ENCODE measurements around the gene MAGI1. TPM values are rescaled to one million over a fixed set of nuclear protein-coding genes. Genes with fewer than 3 reads are reported as not detected.

MAGI1 gene
- polyA plus RNA-seq, 1 of the 3 experiments (the other 2 are of a cell fraction) = 10.3 TPM

DNA sequence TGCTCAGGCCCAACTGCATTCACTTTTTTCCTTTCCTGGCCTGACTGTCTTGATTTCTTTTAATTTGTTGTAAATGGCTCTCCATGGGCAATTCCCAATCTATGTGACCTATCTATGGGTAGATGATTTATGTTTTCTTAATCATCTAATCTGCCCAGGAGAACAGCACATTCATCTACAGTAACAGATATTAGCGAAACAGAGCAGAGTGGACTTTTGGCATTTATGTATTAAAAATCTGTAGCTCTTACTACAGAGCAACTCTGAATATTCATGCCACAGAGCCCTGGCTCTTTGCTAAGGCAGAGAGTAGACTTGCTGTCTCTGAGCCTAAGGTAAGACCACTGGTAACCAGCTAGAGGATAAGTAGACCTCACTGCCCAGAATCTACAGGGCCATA is 676.0 kb downstream of the MAGI1 start:
- H3K9me3 ChIP-seq = no peaks in the 10 kb centered on the region

More for the DNA sequence above, 676.0 kb downstream of the MAGI1 start:
- no peak overlapping the region for H3K4me2 ChIP-seq
- no peak overlapping the region for H3K9ac ChIP-seq
- H2AFZ ChIP-seq (ENCODE audit: low read depth) = no peak overlapping the region
- TF ChIP-seq, protein P1, sequence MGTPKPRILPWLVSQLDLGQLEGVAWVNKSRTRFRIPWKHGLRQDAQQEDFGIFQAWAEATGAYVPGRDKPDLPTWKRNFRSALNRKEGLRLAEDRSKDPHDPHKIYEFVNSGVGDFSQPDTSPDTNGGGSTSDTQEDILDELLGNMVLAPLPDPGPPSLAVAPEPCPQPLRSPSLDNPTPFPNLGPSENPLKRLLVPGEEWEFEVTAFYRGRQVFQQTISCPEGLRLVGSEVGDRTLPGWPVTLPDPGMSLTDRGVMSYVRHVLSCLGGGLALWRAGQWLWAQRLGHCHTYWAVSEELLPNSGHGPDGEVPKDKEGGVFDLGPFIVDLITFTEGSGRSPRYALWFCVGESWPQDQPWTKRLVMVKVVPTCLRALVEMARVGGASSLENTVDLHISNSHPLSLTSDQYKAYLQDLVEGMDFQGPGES (IDR thresholded peaks at IDR 0.05; ENCODE audit: low read depth, low read length) = no peak
- TF ChIP-seq MXI1 (IDR thresholded peaks at IDR 0.05; ENCODE audit: low read depth, low read length) = no peak
- TF ChIP-seq RFX5 (IDR thresholded peaks at IDR 0.05; ENCODE audit: low read length) = no peak
- no peak for TF ChIP-seq SMC3 (IDR thresholded peaks at IDR 0.05; ENCODE audit: low read depth, low read length)
- no peak for TF ChIP-seq SIN3A (IDR thresholded peaks at IDR 0.05; ENCODE audit: borderline replicate concordance, low read depth, low read length)
- no peak for TF ChIP-seq GATA2 (CRISPR knock-in tag; IDR thresholded peaks at IDR 0.05)
- TF ChIP-seq, protein P2, sequence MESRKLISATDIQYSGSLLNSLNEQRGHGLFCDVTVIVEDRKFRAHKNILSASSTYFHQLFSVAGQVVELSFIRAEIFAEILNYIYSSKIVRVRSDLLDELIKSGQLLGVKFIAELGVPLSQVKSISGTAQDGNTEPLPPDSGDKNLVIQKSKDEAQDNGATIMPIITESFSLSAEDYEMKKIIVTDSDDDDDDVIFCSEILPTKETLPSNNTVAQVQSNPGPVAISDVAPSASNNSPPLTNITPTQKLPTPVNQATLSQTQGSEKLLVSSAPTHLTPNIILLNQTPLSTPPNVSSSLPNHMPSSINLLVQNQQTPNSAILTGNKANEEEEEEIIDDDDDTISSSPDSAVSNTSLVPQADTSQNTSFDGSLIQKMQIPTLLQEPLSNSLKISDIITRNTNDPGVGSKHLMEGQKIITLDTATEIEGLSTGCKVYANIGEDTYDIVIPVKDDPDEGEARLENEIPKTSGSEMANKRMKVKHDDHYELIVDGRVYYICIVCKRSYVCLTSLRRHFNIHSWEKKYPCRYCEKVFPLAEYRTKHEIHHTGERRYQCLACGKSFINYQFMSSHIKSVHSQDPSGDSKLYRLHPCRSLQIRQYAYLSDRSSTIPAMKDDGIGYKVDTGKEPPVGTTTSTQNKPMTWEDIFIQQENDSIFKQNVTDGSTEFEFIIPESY (IDR thresholded peaks at IDR 0.05; ENCODE audit: borderline replicate concordance, low read depth) = no peak
- TF ChIP-seq EP300 (IDR thresholded peaks at IDR 0.05; ENCODE audit: borderline replicate concordance in 1 of 2, low read depth in 1 of 2, low read length in 1 of 2) = no peak
- TF ChIP-seq FOXM1 (IDR thresholded peaks at IDR 0.05; ENCODE audit: low read depth) = no peak
- no peak for TF ChIP-seq YY1 (IDR thresholded peaks at IDR 0.05; ENCODE audit: low read depth)
- no peak for TF ChIP-seq FOXJ3 (CRISPR knock-in tag; IDR thresholded peaks at IDR 0.05)
- TF ChIP-seq TAF1 (IDR thresholded peaks at IDR 0.05; ENCODE audit: borderline replicate concordance, low read depth, low read length) = no peak
- TF ChIP-seq CHD2 (IDR thresholded peaks at IDR 0.05; ENCODE audit: low read length, partially characterized antibody) = no peak
- no peak for TF ChIP-seq RAD21 (IDR thresholded peaks at IDR 0.05; ENCODE audit: low read length)
- TF ChIP-seq, protein P3, sequence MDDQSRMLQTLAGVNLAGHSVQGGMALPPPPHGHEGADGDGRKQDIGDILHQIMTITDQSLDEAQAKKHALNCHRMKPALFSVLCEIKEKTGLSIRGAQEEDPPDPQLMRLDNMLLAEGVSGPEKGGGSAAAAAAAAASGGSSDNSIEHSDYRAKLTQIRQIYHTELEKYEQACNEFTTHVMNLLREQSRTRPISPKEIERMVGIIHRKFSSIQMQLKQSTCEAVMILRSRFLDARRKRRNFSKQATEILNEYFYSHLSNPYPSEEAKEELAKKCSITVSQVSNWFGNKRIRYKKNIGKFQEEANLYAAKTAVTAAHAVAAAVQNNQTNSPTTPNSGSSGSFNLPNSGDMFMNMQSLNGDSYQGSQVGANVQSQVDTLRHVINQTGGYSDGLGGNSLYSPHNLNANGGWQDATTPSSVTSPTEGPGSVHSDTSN (IDR thresholded peaks at IDR 0.05) = no peak
- TF ChIP-seq, protein P4, sequence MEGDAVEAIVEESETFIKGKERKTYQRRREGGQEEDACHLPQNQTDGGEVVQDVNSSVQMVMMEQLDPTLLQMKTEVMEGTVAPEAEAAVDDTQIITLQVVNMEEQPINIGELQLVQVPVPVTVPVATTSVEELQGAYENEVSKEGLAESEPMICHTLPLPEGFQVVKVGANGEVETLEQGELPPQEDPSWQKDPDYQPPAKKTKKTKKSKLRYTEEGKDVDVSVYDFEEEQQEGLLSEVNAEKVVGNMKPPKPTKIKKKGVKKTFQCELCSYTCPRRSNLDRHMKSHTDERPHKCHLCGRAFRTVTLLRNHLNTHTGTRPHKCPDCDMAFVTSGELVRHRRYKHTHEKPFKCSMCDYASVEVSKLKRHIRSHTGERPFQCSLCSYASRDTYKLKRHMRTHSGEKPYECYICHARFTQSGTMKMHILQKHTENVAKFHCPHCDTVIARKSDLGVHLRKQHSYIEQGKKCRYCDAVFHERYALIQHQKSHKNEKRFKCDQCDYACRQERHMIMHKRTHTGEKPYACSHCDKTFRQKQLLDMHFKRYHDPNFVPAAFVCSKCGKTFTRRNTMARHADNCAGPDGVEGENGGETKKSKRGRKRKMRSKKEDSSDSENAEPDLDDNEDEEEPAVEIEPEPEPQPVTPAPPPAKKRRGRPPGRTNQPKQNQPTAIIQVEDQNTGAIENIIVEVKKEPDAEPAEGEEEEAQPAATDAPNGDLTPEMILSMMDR (IDR thresholded peaks at IDR 0.05) = no peak
- no peak for TF ChIP-seq ELF1 (IDR thresholded peaks at IDR 0.05)
- TF ChIP-seq MEF2A (IDR thresholded peaks at IDR 0.05; ENCODE audit: borderline replicate concordance, low read depth) = no peak
- no peak overlapping the region for H3K27ac ChIP-seq (ENCODE audit: low read depth in 2 of 2, low read length in 1 of 2)
- no peaks in the 10 kb centered on the region for H3K4me1 ChIP-seq (ENCODE audit: control insufficient read depth in 1 of 2, insufficient read depth in 2 of 2, low read depth in 1 of 2, low read length in 1 of 2)
- H3K9me2 ChIP-seq = no peaks in the 10 kb centered on the region
- H3K4me3 ChIP-seq (ENCODE audit: low read depth in 2 of 2, low read length in 1 of 2) = no peak overlapping the region
- no peaks in the 10 kb centered on the region for H3K79me2 ChIP-seq (ENCODE audit: insufficient read depth)
- no peaks in the 10 kb centered on the region for H4K20me1 ChIP-seq (ENCODE audit: insufficient read depth)
- H3K27me3 ChIP-seq (ENCODE audit: insufficient read depth) = no peaks in the 10 kb centered on the region
- ChIA-PET CTCF (interaction anchor here (1.0 kb wide), 1 partner anchor 13 kb away, joined by 3 read pairs; no protein-coding TSS in a partner anchor), POLR2A (interaction anchor here (0.6 kb wide), 1 partner anchor 8 kb away, joined by 5 read pairs; no protein-coding TSS in a partner anchor)
- H3K36me3 ChIP-seq (replicated peaks in 1 of 2; ENCODE audit: control insufficient read depth in 1 of 2, insufficient read depth in 2 of 2, low read length in 1 of 2) = peaks cover 6 to 45% of the 10 kb centered on the region in 2 experiments
- 96% methylated on average over 1 of the region's 1 CpG for WGBS (ENCODE audit: low lambda C conversion rate)
- DNase-seq = no peak
- no peaks in the 10 kb centered on the region for H3F3A ChIP-seq (replicated peaks; ENCODE audit: insufficient read depth)

All from SK-N-SH (cell line).